Measurements from ENCODE around the gene HOXC9. TPM values are rescaled to one million over a fixed set of nuclear protein-coding genes. Genes with fewer than 3 reads are reported as not detected.

HOXC9 gene
- total and polyA plus RNA-seq, 2 of the 8 experiments (the other 6 are each of a cell fraction or from before 2014, with no cell fraction given), result not detected

DNA sequence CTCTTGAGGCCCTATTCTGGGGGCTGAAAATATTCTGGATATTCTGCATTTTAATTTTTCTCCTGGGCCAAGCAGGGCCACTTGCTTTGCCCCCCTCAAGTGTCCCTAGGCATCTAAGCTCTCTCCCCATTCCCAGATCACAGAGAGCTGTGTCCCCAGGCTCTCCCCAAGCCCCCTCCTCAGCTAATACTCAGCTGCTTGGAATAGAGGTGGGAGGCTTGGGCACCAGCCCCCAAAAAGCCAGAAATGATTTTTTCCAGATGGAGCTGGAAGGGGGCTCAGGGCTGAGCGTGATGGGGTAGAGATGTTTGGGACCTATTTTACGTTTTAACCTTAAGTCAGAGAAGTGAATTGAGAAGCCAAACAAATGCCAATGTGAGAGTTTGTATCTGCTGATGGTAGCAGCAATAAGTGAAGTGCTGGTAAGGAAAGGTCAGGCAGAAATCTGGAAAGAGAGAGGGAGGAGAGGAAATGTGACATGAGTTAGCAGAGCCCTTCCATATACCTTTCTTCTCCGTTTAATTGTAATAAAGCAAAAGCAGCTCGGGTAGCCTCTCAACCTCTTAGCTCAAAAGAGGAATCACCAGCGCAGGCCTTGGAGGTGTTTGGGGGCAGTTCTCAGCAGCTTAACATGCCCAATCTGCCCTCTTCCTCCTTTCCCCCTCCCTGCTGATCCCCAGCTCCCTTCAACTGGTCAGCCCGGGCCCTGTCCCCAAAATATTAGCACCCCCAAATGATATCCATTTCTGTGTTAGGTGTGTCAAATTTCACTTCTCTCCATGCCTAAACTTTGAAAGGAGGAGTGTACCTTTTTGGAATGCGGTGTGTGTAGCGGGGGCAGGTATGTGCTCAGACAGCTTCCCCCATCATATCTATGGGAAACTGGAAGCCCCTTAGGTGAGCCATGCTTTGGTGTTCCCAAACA, 23.3 kb downstream of the HOXC9 start (continued):
- TF ChIP-seq RNF2 (IDR thresholded peaks at IDR 0.05; ENCODE audit: borderline replicate concordance, low read depth, low read length, missing control alignments, poor library complexity, severe bottlenecking), result peak; percentile 90
